CD4-positive, alpha-beta T cell treated with Interferon alpha-2 for 1 hour (primary cell): ENCODE data around the gene PAX4.
"Not testable (repeated sequence)": the region's sequence is repeated elsewhere in the genome, so short reads cannot be mapped to it uniquely, and the experiment has no call there.

ENCODE experiments used
- DNase-seq, 2 donors: peaks; one replicate each; pipeline ENCODE4 v3.0.0-alpha.2; 2020 to 2022

The PAX4 gene

GRCh38 chr7:127584648-127585043 is 33.3 kb downstream of the PAX4 start:
- no peak for DNase-seq

GRCh38 chr7:127582361-127582760 is 35.6 kb downstream of the PAX4 start:
- DNase-seq = no peak

- no peak for DNase-seq
Observed at GRCh38 chr7:127581716-127582115, 36.2 kb downstream of the PAX4 start.

GRCh38 chr7:127580612-127581011 is 37.3 kb downstream of the PAX4 start:
- DNase-seq = no peak

- DNase-seq = no peak
Observed at GRCh38 chr7:127578711-127579275, 39.1 kb downstream of the PAX4 start.

GRCh38 chr7:127578036-127578684 is 39.8 kb downstream of the PAX4 start:
- no peak for DNase-seq

GRCh38 chr7:127571741-127572505 is 46.0 kb downstream of the PAX4 start:
- DNase-seq = no peak

GRCh38 chr7:127568034-127568433 is 49.9 kb downstream of the PAX4 start:
- not testable (repeated sequence) for DNase-seq

- no peak for DNase-seq
Observed at GRCh38 chr7:127566242-127566641, 51.7 kb downstream of the PAX4 start.
